B cell (primary cell): Measurements from ENCODE around the gene KRTAP12-4.

Source experiments
- EZH2 ChIP-seq: IDR thresholded peaks from 2 replicates; pipeline ENCODE4 v1.6.1; 2012; ENCODE audit warnings: borderline replicate concordance, low read depth, mild to moderate bottlenecking, moderate library complexity, low read length; ENCODE audit not compliant: insufficient read depth, poor library complexity, severe bottlenecking
- TF ChIP-seq, protein P1 (sequence below): fragments of 200-600 bp; IDR thresholded peaks from one replicate; pipeline ENCODE4 v1.8.0; 2022; ENCODE audit warnings: antibody characterized with exemption, mild to moderate bottlenecking

GRCh38 chr21:44625756-44626155 is 28.7 kb downstream of the KRTAP12-4 start:
- TF ChIP-seq, protein P1, sequence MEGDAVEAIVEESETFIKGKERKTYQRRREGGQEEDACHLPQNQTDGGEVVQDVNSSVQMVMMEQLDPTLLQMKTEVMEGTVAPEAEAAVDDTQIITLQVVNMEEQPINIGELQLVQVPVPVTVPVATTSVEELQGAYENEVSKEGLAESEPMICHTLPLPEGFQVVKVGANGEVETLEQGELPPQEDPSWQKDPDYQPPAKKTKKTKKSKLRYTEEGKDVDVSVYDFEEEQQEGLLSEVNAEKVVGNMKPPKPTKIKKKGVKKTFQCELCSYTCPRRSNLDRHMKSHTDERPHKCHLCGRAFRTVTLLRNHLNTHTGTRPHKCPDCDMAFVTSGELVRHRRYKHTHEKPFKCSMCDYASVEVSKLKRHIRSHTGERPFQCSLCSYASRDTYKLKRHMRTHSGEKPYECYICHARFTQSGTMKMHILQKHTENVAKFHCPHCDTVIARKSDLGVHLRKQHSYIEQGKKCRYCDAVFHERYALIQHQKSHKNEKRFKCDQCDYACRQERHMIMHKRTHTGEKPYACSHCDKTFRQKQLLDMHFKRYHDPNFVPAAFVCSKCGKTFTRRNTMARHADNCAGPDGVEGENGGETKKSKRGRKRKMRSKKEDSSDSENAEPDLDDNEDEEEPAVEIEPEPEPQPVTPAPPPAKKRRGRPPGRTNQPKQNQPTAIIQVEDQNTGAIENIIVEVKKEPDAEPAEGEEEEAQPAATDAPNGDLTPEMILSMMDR, result no peak
- TF ChIP-seq EZH2, result no peak
